ENCODE results near the gene NEURL1.
"Not testable (repeated sequence)": the region's sequence is repeated elsewhere in the genome, so short reads cannot be mapped to it uniquely, and the experiment has no call there.

NEURL1 gene

GRCh38 chr10:103498936-103499638, 5.6 kb downstream of the NEURL1 start:
- in situ Hi-C loops (cut with MboI; ENCODE audit: low pct_unique_long_range_greater_than_20kb, low sequenced_read_pairs, unreplicated experiment), result loop anchor here (25.0 kb wide), 1 partner anchor 662 kb away; the partner anchor contains the start of gene CYP17A1
- DNase-seq (ENCODE audit: low spot score), result no peak
- no peak for TF ChIP-seq CTCF (IDR thresholded peaks at IDR 0.05; ENCODE audit: extremely low read depth, insufficient read depth, missing control alignments)

DNA sequence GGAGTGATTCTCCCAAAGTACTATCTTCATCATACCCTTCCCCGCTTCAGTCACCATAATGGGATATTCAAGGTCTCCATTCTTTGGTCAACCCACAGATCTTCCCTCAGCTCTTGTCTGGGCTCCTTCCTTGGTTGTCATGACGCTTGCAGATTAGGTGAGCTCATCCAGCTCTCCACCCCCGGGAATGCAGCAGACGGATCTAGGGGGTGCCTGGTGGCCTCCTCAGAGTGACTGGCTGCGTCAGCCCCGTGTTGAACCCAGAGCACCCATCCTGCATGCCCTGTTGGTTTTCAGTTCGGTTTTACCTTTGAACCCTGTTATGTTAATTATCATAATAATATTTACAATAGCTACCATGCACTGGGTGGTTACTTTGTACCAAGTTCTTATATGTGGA, 6.4 kb downstream of the NEURL1 start:
- TF ChIP-seq CTCF (IDR thresholded peaks at IDR 0.05; ENCODE audit: extremely low read depth, insufficient read depth, missing control alignments), result no peak
- in situ Hi-C loops (cut with MboI; ENCODE audit: low pct_unique_long_range_greater_than_20kb, low sequenced_read_pairs, unreplicated experiment), result loop anchor here (25.0 kb wide), 1 partner anchor 663 kb away; the partner anchor contains the start of gene CYP17A1
- no peak for DNase-seq (ENCODE audit: low spot score)

DNA sequence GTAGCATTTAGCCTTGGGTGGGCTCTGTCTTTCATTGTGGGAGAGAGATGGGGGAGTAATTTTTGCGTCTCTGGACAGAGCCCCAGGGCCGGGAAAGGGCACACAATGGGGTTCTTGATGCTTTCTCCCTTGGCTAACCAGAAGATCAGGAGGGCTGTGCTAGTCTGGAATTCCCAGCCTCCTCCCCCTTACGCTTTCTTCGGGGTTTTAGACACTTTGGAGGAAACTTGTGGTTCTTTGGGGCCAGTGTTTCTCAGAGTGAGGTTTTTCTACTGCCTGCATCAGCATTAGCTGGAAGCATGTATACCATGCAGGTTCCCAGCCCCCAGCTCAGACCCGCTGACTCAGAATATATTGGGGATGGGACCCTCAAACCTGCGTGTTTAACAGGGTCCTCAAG, 7.0 kb downstream of the NEURL1 start:
- TF ChIP-seq CTCF (IDR thresholded peaks at IDR 0.05; ENCODE audit: extremely low read depth, insufficient read depth, missing control alignments), result no peak
- in situ Hi-C loops (cut with MboI; ENCODE audit: low pct_unique_long_range_greater_than_20kb, low sequenced_read_pairs, unreplicated experiment), result no loop called here

GRCh38 chr10:103501186-103501585, 7.7 kb downstream of the NEURL1 start:
- in situ Hi-C loops (cut with MboI; ENCODE audit: low pct_unique_long_range_greater_than_20kb, low sequenced_read_pairs, unreplicated experiment), result no loop called here
- TF ChIP-seq CTCF (IDR thresholded peaks at IDR 0.05; ENCODE audit: extremely low read depth, insufficient read depth, missing control alignments), result no peak
- no peak for DNase-seq (ENCODE audit: low spot score)

More for the DNA sequence above, 7.0 kb downstream of the NEURL1 start:
- DNase-seq (ENCODE audit: low spot score), result no peak

DNA sequence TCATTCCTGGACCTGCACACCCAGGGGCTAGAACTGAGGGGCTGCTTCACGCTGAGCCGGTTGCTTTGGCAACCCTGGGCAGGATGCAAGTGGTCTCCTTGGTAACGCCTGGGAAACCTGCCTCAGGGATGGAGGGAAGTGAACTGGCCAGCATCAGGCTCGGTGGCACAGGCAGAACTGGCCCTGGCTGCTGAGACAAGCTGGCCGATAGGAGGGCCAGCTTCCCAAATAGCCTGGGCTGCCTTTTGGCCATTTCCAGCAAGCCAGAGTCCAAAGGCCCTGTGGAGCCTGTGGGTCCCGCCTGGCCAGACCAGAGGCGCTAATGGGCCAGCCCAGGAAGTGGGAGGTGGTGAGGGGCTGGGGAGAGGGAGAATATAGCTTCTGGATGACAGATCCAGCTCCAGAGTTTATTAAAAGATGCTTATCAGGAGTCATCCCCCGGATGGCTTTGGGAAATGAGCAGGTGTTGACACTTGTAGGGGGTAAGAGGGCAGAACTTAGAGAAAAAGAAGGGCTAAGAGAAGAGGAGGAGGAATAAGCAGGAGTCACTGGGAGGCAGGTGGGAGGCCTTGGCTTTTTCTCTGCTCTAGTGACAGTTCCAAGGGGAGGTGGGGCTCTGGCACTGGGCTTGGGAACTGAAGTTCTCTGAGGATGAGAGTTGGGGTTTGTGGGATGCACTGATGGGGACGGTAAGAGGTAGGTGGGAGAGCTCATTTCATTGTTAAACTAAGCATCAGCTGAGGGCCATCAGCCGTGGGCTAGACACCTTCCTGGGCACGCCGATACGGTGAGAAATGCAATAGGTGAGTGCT, 9.6 kb downstream of the NEURL1 start:
- in situ Hi-C loops (cut with MboI; ENCODE audit: low pct_unique_long_range_greater_than_20kb, low sequenced_read_pairs, unreplicated experiment), result no loop called here
- TF ChIP-seq CTCF (IDR thresholded peaks at IDR 0.05; ENCODE audit: extremely low read depth, insufficient read depth, missing control alignments), result no peak
- DNase-seq (ENCODE audit: low spot score), result no peak

- in situ Hi-C loops (cut with MboI; ENCODE audit: low pct_unique_long_range_greater_than_20kb, low sequenced_read_pairs, unreplicated experiment); DNase-seq (ENCODE audit: low spot score): not testable (repeated sequence)
These were observed 10.3 kb downstream of the NEURL1 start for GRCh38 chr10:103503777-103504176.

Data from GM13977 (cell line).